ENCODE results near the gene GRAP.

The GRAP gene

DNA sequence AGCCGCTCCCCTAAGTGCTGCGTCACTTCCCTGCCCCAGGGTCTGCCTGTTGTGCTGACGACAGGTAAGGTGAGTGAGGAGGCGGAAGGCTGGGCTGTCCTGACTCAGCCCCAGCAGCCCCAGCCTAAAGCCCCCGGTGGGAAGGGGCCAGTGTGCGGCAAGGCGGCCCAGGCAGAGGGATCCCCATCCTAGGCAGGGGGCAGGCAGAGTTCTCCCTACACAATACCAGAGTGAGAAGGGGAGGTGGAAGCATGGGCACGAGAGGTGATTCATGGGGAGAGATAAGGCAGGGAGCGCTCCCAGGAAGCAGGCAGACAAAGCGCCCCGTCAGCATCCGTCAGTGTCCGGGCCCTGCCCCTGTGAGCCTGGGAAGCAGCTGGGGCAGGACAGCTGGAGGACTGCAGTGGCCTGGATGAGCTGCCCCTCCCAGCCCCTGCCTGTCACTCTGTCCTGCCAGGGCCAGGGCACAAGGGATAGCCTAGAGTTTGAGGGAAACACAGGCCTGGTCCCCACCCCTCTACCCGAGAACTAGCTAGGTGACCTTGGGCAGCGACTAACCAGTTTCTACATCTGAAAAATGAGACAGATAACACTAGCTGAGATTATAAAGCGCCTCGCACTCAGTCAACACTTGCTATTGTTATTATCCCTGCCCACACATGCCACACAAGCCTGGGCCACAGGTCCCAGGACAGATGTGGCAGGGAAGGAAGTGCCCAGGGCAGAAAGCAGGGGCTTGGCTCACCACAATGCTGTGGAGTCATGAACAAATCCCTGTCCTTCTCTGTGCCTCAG, 46.0 kb downstream of the GRAP start:
- Histone ChIP-seq H3K27ac (no peak overlapping the region), H3K27me3 (peaks cover 54% of the 10 kb centered on the region), H3K9me3 (no peaks in the 10 kb centered on the region), H3K4me1 (ENCODE audit: control insufficient read depth in 1 of 2, insufficient read depth in 1 of 2, low read depth in 1 of 2, low read length in 1 of 2) (peaks cover 3 to 7% of the 10 kb centered on the region in 2 experiments), H3K36me3 (no peaks in the 10 kb centered on the region), H3K4me3 (ENCODE audit: low read depth in 1 of 2, low read length in 1 of 2) (no peak overlapping the region)
- TF ChIP-seq CTCF (IDR thresholded peaks at IDR 0.05), result no peak

GRCh38 chr17:18999911-19000310, 46.8 kb downstream of the GRAP start:
- H3K27me3 ChIP-seq, result peaks cover 46% of the 10 kb centered on the region
- no peaks in the 10 kb centered on the region for H3K36me3 ChIP-seq
- no peak overlapping the region for H3K27ac ChIP-seq
- TF ChIP-seq CTCF (IDR thresholded peaks at IDR 0.05), result no peak
- H3K4me1 ChIP-seq (ENCODE audit: control insufficient read depth in 1 of 2, insufficient read depth in 1 of 2, low read depth in 1 of 2, low read length in 1 of 2), result peaks cover 3 to 7% of the 10 kb centered on the region in 2 experiments
- no peak overlapping the region for H3K4me3 ChIP-seq (ENCODE audit: low read depth in 1 of 2, low read length in 1 of 2)
- no peaks in the 10 kb centered on the region for H3K9me3 ChIP-seq

DNA sequence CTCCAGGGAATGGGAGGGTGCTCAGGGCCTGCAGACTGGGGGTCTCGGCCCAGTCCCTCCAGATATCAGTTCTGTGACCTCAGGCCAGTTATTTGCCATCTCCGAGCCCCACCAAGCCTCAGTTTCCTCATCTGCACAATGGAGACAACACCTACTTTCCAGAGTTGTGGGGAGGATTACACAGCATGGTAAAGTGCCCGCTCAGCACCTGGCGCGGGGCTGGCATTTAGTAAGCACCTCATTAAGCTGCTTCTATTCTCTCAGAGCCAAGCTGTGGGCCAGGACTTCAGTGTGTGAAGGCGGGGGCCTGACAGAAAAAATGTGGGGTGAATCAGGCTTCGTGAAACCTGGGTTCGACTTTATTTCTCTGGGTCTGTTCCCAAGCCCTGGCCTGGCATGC, 47.4 kb downstream of the GRAP start:
- no peak for TF ChIP-seq CTCF (IDR thresholded peaks at IDR 0.05)
- Histone ChIP-seq H3K9me3 (no peaks in the 10 kb centered on the region), H3K36me3 (no peaks in the 10 kb centered on the region), H3K4me1 (ENCODE audit: control insufficient read depth in 1 of 2, insufficient read depth in 1 of 2, low read depth in 1 of 2, low read length in 1 of 2) (peaks cover 3 to 7% of the 10 kb centered on the region in 2 experiments), H3K4me3 (ENCODE audit: low read depth in 1 of 2, low read length in 1 of 2) (no peak overlapping the region), H3K27me3 (peaks cover 41% of the 10 kb centered on the region), H3K27ac (no peak overlapping the region)

DNA sequence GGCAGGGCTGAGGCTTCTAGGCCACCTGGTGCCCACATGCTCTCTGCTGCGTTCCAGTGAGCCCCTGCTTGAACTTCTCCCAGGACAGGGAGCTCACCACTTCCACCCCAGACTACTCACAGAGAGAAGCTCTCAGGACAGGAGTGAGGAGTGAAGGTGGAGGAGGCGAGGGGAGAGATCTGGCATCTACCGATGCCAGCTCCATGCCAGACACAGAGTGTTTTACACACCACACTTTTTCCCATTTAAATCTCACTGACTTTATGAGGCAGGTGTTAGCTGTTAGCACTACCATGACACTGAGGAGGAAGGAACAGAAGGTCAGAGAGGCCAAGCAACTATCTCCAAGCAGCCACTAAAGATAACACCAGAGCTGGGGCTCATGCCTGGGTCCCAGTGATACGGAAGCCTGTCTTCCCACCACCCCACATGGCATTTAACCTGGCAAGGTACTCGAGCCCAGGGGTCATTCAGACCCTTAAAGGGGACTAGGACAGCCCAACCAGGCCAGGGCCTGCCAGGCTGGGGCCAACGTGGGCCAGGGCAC, 49.0 kb downstream of the GRAP start:
- Histone ChIP-seq H3K4me3 (ENCODE audit: low read depth in 1 of 2, low read length in 1 of 2) (no peak overlapping the region), H3K9me3 (no peaks in the 10 kb centered on the region), H3K4me1 (ENCODE audit: control insufficient read depth in 1 of 2, insufficient read depth in 1 of 2, low read depth in 1 of 2, low read length in 1 of 2) (peaks cover 1 to 3% of the 10 kb centered on the region in 2 experiments), H3K27ac (no peak overlapping the region), H3K36me3 (peaks cover 11% of the 10 kb centered on the region), H3K27me3 (peaks cover 25% of the 10 kb centered on the region)
- TF ChIP-seq CTCF (IDR thresholded peaks at IDR 0.05), result no peak

DNA sequence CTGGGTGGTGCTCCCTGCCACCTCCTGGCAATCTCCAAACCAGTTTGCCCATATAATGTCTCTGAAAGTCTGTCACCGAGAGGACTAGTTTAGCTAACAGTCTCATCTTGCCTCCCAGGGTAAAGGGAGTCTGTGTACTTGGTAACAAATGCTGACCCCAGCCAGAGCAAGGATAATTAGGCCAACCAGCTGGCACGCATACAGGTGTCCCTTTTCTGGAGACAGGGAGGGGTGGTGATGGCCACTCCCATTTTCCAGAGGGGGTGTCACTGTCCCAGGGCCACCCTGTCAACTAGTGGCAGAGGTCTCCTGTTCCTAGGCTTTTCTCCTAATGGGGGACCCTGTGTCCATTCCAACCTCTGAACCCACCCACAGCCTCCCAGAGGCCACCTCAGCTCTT, 50.3 kb downstream of the GRAP start:
- Histone ChIP-seq H3K27me3 (peaks cover 21% of the 10 kb centered on the region), H3K9me3 (no peaks in the 10 kb centered on the region), H3K4me3 (ENCODE audit: low read depth in 1 of 2, low read length in 1 of 2) (no peak overlapping the region), H3K4me1 (ENCODE audit: control insufficient read depth in 1 of 2, insufficient read depth in 1 of 2, low read depth in 1 of 2, low read length in 1 of 2) (peaks cover 9% of the 10 kb centered on the region in 2 experiments), H3K27ac (no peak overlapping the region), H3K36me3 (peaks cover 12% of the 10 kb centered on the region)
- TF ChIP-seq CTCF (IDR thresholded peaks at IDR 0.05), result no peak
